Measurements from ENCODE around the gene PCDH12. TPM values are rescaled to one million over a fixed set of nuclear protein-coding genes. Genes with fewer than 3 reads are reported as not detected.
A peak's percentile ranks its signal among the peaks of the same experiment; 100 is the strongest.

Gene PCDH12
- total and polyA plus RNA-seq, 12 donors, result 3.6 to 16.6 (median 8.4) TPM

- no peak for TF ChIP-seq CTCF (IDR thresholded peaks at IDR 0.05)
- no peaks in the 10 kb centered on the region for H3K9me3 ChIP-seq
- WGBS, 2 donors, result 52 to 69% methylated on average over 16 of the region's 16 CpGs
- ATAC-seq, result peak in 3 of 8 donors; percentile 0 to 6 (median 0)
- H3K27me3 ChIP-seq, result no peaks in the 10 kb centered on the region
- peak overlapping the region; percentile 59 to 89 (median 83) for H3K27ac ChIP-seq
- no peak for DNase-seq
- intact Hi-C loops (cut with DNase I), result loop anchor here in 9 of 10 donors (2.0 to 10.0 kb wide), 4 partner anchors 33 to 75 kb away; partner anchors contain the start of gene DELE1 (in 5 of the 9)
- peaks cover 5 to 73% (median 46%) of the 10 kb centered on the region in 9 donors for H3K4me1 ChIP-seq
- peaks cover 0 to 4% (median 0%) of the 10 kb centered on the region in 9 donors for H3K36me3 ChIP-seq
- H3K4me3 ChIP-seq, result peak overlapping the region; percentile 25 to 60 (median 50)
Observed at GRCh38 chr5:141957367-141957996, 520 bp downstream of the PCDH12 start.

- Histone ChIP-seq H3K27me3 (no peaks in the 10 kb centered on the region), H3K36me3 (peaks cover 0 to 28% (median 4%) of the 10 kb centered on the region in 9 donors), H3K9me3 (no peaks in the 10 kb centered on the region), H3K27ac (peak overlapping the region in 9 of 10 donors; percentile 5 to 89 (median 71)), H3K4me3 (peak overlapping the region in 9 of 10 donors; percentile 27 to 60 (median 53)), H3K4me1 (peaks cover 2 to 81% (median 50%) of the 10 kb centered on the region in 9 donors)
- 74 to 86% methylated on average over 2 of the region's 2 CpGs for whole genome bisulfite sequencing, 2 donors
- ATAC-seq (no peak), DNase-seq (no peak)
- no peak for TF ChIP-seq CTCF (IDR thresholded peaks at IDR 0.05)
- intact Hi-C loops (cut with DNase I), result loop anchor here in 2 of 10 donors (5.0 to 10.0 kb wide), 2 partner anchors 69 to 137 kb away; no protein-coding TSS in a partner anchor
Observed at GRCh38 chr5:141954194-141954593, 3.8 kb downstream of the PCDH12 start.

GRCh38 chr5:141952020-141952419, 6.0 kb downstream of the PCDH12 start:
- DNase-seq (no peak), ATAC-seq (no peak)
- no peaks in the 10 kb centered on the region for H3K9me3 ChIP-seq
- no peaks in the 10 kb centered on the region for H3K27me3 ChIP-seq
- peak overlapping the region in 9 of 10 donors; percentile 3 to 60 (median 53) for H3K4me3 ChIP-seq
- H3K36me3 ChIP-seq, result peaks cover 0 to 49% (median 4%) of the 10 kb centered on the region in 9 donors
- intact Hi-C loops (cut with DNase I), result loop anchor here in 2 of 10 donors (5.0 to 10.0 kb wide), 2 partner anchors 67 to 135 kb away; no protein-coding TSS in a partner anchor
- H3K4me1 ChIP-seq, result peaks cover 2 to 81% (median 53%) of the 10 kb centered on the region in 9 donors
- WGBS, 2 donors, result 71 to 72% methylated on average over 2 of the region's 2 CpGs
- peak overlapping the region in 8 of 10 donors; percentile 13 to 89 (median 74) for H3K27ac ChIP-seq
- no peak for TF ChIP-seq CTCF (IDR thresholded peaks at IDR 0.05)

GRCh38 chr5:141951332-141951781, 6.6 kb downstream of the PCDH12 start:
- TF ChIP-seq CTCF (IDR thresholded peaks at IDR 0.05), result peak in 7 of 9 donors; percentile 34 to 54 (median 41)
- Histone ChIP-seq H3K27ac (peak overlapping the region in 8 of 10 donors; percentile 14 to 89 (median 74)), H3K9me3 (no peaks in the 10 kb centered on the region), H3K27me3 (no peaks in the 10 kb centered on the region), H3K4me3 (peak overlapping the region in 8 of 10 donors; percentile 5 to 60 (median 54)), H3K4me1 (peaks cover 2 to 80% (median 54%) of the 10 kb centered on the region in 9 donors), H3K36me3 (peaks cover 0 to 54% (median 4%) of the 10 kb centered on the region in 9 donors)
- peak; percentile 13 to 73 (median 62) for ATAC-seq
- intact Hi-C loops (cut with DNase I), result loop anchor here in 2 of 10 donors (5.0 to 10.0 kb wide), 2 partner anchors 67 to 134 kb away; no protein-coding TSS in a partner anchor
- WGBS, 2 donors, result 26 to 28% methylated on average over 9 of the region's 9 CpGs
- peak in 1 of 2 donors; percentile 54 for DNase-seq
